NCI-H82 treated with DMSO at 0.1 percent for 48 hours (cell line): ENCODE data around the gene OR2F1.

Experiments used
- DNase-seq: peaks from one replicate; lab custom pipeline; 2025; ENCODE audit not compliant: unreplicated experiment; lab: John Stamatoyannopoulos, UW

OR2F1 gene

GRCh38 chr7:143954544-143954943 is at the start of gene OR2F1:
Gene OR2F1, plus strand, starts transcription at chr7:143954844. Its CDS starts 5,127 bp downstream, at chr7:143959971.
- DNase-seq: no peak

DNA sequence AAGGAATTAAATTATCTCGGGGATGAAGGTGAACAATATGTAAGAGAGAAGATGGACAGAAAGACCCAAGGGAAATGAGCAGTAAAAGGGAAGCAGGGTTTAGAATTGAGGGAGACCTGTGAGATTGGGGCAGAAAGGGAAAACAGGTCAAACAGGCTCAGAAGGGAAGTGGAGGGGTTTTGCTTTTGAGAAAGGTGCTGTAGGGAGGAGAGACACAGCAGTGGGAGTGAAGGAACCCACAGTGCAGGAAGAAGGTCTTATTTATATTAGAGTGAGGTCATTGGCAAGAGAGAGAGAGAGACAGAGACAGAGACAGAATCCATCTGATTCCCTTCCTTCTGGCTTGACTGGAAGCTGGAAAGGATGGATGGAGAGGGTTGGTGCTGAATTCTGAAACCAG is 49.1 kb upstream of the OR2F1 start:
- no peak for DNase-seq

GRCh38 chr7:143906151-143906550 is 48.5 kb upstream of the OR2F1 start:
- no peak for DNase-seq

DNA sequence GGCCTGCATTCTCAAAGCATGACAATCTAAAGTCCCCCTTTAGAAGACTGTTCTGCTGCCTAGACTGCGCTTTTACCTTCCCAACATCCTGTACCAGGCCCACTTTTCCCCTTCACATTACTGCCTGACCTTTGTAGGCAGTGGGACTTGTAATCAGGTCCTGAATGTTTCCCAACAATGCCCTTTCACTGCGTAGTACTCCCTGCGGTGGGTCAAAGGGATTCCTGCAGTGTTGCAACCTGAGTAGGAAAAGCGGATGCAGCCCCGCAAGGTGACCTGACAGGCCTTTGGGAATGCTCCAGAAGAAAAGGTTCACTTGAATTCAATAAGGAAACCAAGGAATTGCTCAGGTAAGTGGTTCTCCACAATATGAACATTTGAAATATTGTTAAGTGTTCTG is 47.7 kb upstream of the OR2F1 start:
- no peak for DNase-seq

DNA sequence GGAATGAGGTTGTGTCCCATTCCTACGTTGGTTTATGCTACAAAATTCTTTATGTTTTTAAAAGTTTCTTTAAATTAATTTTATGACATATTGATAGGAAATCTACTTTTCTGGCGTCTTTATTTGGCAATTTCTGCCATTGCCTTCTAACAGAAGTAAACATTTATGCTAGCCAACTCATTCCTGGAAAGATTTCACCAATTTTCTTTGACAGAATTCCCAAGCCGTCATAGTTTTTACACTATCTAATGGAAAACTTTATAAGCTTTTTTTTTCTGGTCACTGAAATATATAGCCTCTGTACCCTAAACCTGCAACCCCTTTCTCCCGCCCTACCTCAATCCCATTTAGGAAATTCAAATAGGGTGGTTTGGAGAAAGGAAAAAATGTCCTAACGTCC is 46.5 kb upstream of the OR2F1 start:
- no peak for DNase-seq

DNA sequence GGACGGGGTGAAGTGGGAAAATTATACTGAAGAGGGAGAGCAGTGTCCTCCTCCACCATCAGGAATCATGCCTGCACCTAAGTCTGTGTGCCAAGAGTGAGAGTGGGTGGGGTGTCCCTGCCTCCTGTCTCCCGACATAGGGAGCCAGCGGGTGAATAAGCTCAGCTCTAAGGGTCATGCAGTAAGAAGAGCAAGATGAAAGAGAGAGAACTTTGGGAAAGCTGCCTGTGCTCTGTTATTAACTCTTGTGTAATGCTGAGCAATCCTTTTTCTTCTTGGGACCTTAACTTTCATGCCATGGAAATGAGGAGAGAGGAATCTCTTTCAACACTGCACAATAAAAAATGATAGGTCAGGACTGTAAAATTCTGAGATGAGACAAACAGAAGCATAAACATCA is 44.8 kb upstream of the OR2F1 start:
- no peak for DNase-seq

GRCh38 chr7:143910473-143911248 is 44.0 kb upstream of the OR2F1 start:
- no peak for DNase-seq

DNA sequence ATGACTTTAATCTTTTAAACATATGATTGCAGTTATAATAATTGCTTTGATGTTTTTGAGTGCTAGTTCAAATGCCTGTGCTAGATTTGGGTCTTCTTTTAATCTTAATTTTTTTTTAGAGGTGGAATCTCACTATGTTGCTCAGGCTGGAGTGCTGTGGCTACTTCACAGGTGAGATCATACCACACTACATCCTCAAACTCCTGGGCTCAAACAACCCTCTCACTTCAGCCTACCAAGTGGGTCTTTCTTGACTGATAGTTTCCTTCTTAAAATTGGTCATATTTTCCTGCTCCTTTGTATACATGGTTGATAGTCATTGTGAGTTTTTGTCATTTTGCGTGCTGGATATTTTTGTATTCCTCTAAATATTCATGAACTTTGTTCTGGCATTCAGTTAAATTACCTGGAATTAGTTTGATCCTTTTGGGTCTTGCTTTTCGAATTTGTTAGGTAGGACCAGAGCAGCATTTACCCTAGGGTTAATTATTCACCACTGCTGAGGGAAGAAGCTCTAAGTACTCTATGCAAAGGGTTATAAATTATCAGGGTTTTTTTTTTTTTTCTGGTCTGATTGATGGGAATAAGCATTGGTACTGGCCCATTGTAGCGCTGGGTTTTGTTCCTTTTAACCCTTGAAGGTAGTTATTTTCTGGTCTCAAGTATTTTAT is 40.6 kb upstream of the OR2F1 start:
- DNase-seq: no peak

DNA sequence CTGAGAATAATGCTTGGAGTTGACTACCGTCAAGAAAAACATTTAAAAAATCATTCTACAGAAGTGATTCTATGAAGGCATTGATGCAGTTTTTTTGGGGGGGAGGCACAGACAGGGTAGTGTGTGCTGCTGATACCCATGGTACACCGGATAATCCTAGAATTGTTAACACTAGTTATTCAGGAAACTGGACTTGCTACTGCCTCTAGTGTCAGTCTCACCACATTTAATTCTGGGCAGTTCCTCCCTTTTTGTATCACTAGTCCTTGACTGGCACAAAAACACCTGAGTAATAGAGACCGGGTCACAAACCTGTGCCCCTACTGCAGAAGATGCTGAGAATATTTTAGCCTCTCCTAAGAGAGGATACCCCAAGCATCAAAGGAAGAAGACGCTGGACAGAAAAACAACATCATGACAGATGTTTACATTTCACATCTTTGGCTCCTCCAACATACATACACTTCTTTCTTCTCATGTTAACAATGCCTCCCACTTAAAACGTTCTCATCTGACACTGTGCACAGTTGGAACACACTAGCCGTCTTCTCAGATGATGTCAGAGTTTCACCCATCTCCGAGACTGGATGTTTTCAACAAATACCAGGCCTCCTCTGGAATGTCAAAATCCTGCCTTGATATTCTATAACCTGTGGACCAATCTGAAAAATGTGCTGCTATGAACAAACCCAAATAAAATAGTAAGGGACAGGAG is 39.5 kb upstream of the OR2F1 start:
- DNase-seq: no peak

GRCh38 chr7:143924851-143925250 is 29.8 kb upstream of the OR2F1 start:
- DNase-seq: no peak

GRCh38 chr7:143929224-143929920 is 25.3 kb upstream of the OR2F1 start:
- DNase-seq: no peak

- DNase-seq: no peak
Observed at GRCh38 chr7:143931739-143932138, 22.9 kb upstream of the OR2F1 start.

DNA sequence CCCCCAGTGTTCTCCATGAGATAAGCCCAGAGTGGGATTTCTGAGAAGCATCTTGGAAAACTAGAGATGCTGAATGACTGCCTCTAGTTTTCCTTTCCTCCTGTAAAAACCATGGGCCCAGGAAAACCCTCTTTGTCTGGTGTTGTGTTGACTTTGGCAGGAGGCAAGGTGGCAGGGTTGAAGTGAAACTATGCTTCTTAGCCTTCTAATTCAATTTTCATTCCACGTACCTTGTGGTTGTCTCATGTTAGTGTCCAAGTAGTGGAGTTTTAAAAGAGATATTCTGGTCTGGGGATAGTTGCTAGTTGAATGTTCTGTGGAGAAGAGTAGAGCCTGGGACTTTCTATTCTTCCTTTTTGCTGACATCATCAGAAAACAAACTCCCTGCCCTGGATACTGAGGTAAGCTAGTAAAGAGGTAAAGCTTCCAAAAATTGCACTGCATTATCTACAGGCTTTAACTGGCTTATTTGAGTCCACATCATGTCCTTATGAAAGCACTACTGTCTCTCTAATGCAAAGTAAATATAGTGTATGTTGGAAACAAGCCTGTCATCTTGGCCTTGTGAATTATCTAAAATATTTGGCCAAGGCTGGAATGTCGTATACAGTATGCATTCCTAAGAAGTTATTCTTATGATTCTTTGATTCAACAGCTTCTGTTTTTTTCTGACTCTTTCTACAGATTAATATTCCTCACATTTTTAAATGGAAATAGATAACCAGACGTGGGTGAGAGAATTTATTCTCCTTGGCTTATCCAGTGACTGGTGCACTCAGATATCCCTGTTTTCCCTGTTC is 19.9 kb upstream of the OR2F1 start, which contains the start of gene OR2F2:
Gene OR2F2 (plus strand): TSS at position 708 of the 800 bp plus-strand sequence. CDS start 0 bp downstream, at position 708.
- no peak for DNase-seq

- no peak for DNase-seq
Observed at GRCh38 chr7:143936087-143937009, 18.3 kb upstream of the OR2F1 start.

DNA sequence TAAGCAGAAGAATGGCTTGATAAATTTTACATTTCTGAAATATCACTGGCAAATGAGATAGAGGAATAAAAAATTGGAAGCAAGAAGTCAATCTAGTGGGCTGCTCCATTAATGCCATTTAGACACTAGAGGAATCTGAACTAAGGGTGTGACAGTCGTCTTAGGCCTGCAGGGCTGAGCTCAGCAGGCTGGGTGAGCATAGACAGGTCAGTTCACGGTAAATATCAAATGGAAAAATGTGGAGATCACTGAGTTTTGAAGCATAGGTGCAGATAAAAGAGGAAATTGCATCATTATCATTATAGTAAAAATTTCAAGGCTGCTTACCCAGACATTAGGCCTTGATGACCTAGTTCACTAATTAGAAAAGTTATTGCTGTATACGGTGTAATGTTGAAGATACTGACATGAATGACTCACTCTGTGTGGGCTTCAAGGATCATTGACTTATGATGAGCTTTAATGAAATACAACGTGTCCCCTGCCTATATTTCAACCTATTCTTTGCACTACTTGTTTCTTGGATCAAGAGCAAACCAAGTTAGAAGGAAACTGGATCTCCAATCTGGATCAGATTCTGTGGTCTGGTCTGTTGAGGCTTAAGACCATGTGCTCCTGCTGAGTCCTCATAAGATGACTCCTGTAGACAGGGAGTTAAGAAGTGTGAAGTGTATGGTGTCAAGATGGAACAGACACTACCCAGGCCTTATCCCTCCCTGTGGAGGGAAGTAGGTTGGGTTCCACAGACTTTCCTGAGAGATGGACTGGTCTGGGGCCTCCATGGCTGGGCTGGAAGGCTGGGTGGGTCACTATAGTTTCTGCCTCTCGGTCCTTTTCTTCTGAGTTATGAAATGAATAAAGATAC is 16.0 kb upstream of the OR2F1 start:
- DNase-seq: no peak

DNA sequence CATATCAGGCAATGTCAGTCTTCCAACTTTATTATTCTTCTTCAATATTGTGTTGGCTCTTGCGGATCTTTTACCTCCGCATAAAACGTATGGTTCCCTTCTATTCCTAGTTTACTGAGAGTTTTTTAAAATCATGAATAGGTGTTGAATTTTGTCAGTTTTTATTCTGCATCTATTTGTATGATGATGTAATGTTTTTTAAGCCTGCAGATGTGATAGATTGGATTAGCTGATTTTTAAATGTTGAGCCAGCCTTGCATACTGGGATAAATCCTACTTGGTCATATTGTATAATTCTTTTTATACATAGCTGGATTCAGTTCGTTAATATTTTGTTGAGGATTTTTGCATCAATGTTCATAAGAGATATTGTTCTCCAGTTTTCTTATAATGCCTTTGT is 9.2 kb upstream of the OR2F1 start:
- DNase-seq: no peak

DNA sequence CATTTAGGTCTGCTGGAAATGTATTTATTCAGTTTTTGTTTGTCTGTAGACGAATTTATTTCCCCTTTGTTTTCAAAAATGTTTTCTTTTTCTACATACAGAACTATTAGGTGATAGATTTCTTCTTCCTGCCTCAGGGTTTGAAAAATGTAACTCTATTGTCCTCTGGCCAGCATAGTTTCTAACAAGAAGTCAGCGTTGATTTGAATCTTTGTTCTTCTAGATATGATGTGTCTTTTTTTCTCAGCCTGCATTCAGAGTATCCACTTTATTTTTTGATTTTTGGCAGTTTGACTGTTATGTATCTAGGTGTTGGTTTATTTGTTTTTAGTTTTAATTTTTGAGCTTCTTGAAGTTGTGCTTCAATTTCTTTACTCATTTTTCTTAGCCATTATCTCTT is 7.5 kb upstream of the OR2F1 start:
- DNase-seq: no peak

DNA sequence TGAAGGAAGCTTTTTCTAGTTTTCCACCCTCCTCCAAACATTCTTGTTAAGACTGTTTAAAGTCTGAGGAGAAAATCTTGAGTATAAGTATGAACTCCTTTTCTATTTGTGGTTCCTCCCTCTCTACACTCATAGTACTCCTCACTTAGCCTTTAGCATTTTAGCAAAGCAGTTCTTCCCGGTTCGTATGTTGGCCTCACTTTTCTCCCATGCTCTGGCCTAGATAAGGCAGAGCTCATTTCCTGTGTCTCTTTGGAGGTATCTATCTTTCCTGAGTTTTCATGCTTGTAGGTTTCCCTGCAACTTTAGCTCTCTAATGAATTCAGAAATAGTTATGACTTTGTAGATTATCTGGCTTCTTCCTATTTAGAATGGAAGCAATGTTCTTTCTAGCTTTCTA is 5.9 kb upstream of the OR2F1 start:
- DNase-seq: no peak
